Fibroblast of skin of scalp (primary cell): ENCODE data around the gene EVL.

Source experiments
- DNase-seq: peaks from one replicate; pipeline ENCODE4 v3.0.0-alpha.2; 2013

Gene EVL

GRCh38 chr14:100132161-100132902, 67.1 kb downstream of the EVL start:
- DNase-seq: peak; percentile 68

GRCh38 chr14:100132903-100133510, 67.8 kb downstream of the EVL start:
- peak; percentile 58 for DNase-seq

DNA sequence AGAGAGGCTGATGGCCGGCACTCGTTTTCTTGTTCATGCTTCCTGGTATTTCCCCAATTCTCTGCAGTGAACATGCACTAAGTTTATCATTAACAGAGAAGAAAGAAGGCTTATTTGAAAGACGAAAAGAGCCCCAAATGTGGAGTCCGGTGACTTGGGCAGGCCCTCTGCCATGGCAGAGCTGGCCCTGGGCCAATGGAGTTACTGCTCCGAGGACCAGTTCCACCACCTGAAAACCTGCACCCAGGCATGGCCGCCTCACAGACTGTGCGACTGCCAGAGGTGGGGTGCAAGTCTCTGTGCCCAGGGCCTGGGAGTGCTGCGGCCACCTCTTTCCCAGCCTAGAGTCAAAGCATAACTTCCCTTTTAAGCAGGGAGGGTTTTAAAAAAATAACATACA, 69.4 kb downstream of the EVL start:
- DNase-seq: no peak

DNA sequence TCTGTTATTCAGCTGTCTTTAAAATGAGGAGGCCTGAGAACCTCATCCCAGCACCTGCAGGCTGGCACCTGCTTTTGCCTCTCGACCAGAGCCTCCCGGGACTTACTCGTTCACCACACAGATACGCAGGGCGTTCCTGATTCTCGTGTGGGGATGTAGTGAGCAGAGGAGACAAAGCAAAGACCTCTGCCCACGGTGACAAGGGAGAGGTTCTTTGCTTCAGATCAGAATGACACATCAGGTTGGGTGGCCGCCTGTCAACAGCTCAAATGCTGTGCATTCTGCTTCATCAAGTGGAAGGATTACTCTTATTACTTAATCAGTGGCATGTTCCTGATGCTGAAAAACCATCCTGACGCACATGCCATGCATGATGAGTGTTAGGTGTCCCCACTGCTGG, 69.9 kb downstream of the EVL start:
- no peak for DNase-seq

- DNase-seq: no peak
These were observed 70.6 kb downstream of the EVL start for GRCh38 chr14:100135784-100136183.

DNA sequence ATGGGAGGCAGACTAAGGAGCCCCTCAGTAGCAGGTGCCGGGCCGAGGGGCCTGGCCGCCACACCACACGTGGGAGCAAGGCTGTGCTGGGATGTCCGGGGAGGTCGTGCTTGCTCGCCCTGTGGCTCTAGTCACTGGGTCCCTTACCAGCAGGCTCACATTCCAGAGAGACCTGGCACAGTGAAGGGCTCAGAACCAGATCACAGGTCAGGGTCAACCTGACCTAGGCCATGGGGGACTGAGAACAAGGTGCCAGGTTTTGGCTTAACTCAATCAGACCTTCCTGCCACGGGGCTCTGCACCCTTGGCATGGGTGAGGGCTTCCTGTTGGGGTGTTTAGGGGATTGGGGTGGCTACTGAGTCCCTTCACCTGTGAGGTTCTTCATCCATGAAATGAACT, 72.0 kb downstream of the EVL start:
- DNase-seq: no peak

- DNase-seq: no peak
These were observed 73.0 kb downstream of the EVL start for GRCh38 chr14:100138082-100138787.

- no peak for DNase-seq
These were observed 73.7 kb downstream of the EVL start for GRCh38 chr14:100138955-100139354.

GRCh38 chr14:100140452-100141078, 75.3 kb downstream of the EVL start:
- peak; percentile 20 for DNase-seq

DNA sequence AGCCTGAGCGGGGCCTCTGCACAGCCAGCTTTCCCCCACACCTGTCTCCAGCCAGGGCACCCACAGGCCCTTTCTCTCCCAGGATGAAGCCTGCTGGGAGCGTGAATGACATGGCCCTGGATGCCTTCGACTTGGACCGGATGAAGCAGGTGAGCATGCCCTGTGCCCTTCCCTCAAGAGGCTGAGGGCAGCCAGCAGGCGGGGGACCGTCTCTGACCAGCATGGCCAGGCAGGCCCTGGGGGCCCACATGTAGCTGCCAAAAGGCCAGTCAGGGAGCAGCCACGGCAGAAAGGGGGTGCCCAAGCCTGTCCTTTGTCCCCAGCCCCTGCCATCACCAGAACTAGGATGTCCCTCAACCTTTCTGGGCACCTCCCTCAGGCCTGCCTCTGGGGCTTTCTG, 75.9 kb downstream of the EVL start:
- no peak for DNase-seq

DNA sequence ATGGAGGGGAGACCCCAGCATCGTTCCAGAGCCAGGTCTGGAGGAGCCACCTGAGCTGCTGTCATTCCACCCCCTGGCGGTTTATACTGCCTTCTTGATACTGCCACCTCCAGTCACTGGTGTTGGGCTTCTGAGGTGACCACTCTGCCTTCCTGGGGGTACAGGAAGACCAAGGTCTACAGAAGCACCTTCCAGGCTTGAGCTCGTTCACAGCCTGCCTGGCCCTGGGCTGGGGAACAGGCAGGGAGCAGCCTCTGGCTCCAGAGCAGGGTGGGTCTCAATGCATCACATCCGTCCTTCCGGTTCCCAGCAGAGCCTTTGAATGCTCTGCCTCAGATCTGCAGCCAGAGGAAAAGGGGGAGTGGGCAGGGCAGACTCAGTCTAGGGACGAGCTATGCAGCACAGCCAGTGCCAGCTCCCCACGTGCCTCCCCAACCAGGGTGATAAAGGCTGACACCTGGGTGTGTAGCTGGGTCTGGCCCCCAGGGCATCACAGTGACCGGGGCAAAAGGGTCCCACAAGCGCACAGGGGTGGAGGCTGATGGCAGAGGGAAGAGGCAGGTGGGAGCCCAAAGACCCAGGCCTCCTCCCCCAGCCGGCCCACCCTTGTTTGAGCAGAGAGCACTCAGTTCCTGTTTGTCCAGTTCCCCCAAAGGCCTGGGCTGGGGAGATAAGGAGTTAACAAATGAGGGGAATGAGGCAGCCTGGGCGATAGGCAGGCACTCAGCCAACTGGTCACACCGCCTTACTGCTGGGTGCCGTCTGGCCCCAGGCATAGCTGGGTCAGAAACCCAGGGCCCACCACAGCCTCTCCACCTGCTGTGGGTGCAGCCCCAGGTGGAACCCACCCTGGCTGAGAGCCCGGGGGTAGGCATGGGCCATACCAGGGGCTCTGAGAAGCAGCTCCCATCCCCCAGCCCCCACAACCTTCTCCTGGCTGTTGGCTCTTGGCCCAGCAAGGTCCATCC, 77.1 kb downstream of the EVL start:
- DNase-seq: no peak

GRCh38 chr14:100143523-100143922, 78.3 kb downstream of the EVL start:
- no peak for DNase-seq

DNA sequence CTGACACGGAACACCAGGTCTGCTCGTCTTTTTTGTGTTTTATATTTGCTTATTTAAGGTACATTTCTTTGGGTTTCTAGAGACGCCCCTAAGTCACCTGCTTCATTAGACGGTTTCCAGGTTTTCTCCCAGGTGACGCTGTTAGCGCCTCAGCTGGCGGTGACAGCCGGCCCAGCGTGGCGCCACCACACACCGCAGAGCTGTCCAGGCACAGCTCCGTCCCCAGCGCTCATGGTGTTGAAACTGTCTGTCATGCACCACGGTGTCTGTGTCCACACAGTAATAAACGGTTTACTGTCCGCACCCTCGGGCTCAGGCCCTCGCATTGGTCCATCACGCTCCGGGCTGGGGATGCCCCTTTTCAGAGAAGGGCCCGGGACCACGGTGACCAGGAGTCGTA, 78.7 kb downstream of the EVL start:
- DNase-seq: no peak

DNA sequence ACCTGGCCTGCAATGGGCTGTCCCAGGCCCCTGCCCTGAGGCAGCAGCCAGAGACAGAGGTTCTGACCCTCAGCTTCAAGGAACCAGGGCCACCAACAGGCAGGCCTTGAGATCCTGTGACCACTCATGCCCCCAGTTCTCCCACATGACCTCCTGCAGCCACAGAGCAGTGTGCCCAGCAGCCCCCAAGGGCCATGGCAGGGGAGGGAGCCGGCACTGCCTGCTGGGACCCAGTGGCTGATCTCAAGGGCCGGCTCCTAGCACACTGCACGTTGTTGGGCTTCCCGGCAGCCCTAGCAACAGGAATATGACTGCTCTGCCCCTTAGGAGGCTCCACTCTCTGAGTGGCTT, 79.4 kb downstream of the EVL start:
- DNase-seq: no peak

DNA sequence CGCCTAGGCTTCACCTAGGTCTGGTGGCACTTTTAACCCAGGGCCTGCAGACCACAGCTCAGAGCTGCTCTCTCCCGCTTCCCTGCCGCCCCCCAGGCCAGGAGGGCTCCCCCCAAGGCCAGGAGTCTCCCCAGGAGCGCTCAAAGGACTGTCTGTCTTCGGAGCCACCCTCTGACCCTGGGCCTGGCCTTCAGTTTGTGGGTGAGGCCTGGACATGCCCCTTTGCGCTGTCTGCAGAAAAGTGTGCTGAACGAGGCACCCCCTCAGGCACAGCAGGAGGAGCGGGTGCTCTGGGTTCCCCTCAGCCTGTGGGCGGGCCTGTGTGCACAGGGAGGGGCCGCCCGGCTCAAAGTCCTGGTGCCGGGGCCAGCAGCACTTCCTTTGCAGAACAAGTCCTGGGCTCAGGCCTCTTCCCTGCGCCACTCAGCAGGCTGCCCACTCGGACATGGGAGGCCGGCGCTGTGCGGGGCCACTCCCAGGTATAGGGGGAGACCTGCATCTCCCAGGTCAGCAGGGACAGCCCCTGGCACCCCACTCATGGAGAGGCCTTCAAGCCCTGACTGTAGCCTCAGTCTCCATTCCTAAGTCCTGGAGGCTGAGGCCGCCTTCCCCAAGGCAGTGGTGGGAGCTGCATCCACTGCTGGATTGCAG, 79.9 kb downstream of the EVL start:
- DNase-seq: no peak

DNA sequence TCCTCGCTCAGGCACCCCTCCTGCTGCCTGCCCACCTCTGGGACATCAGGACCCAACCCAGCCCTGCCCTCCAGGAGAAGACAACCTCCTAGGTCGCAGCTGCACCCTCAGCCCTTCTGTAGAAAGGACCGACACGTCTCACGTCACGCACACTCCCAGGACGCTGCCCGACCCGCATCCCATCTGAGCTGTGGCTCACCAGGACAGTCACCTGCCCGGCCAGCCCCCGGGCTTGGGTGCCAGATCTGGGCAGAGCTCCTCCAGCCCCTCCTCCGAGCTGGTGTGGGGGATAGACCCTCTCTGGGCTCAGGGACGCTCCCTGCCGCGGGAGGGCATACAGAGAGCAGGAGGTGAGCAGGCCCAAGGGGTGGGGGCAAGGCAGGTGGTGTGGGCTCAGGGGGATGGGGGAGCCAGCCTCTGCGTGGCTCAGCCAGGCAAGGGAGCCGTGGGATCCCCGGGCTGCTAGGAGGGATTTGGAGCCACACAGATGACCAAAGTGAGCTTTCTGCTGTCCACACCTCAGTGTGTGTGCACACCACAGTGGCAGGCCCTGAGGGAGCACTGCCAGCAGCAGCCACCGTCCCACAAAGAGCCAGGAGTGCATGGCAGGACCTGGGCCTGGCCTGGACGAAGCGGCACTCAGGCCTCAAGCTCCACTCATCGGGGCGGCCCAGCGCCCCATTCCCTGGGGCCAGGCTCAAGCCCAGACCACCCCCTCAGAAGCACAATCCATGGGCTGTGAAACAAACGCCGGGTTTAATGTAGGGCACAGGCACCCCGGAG, 80.7 kb downstream of the EVL start:
- no peak for DNase-seq

- DNase-seq: no peak
These were observed 81.4 kb downstream of the EVL start for GRCh38 chr14:100146531-100147091.

- DNase-seq: no peak
These were observed 82.0 kb downstream of the EVL start for GRCh38 chr14:100147181-100147631.

DNA sequence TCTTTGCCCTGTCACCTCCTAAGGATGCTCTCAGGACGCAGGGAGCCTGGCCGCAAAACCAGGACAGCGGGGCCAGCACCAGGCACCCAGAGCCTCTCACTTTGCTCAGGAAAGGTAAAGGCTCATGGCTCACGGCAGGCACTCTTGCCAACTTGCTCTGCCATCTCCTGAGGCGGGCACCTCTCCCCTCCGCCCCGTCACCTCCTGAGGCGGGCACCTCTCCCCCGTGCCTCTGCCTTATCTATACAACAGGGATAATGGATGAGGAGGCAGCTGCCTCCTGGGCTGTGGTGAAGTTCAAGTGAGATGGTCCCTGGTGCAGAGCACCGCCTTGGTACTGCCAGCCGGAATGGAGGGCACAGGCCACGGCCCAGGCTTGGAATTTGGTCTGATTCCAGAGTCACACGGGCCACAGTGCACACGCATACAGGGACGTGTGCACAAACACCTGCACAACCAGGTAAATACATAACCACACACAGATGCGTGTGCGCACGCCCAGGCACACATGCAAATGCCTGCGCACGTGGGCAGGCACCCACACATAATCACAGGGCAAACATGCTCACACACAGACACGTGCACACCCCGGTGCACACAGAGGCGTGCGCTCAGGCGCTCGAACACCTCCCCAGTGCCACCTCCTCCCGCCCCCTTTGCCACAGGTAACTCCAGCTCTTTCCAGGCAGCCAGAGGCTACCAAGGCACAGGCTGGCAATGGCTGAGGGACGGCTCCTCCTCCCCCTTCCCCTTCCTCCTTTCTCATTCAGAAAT, 82.7 kb downstream of the EVL start:
- DNase-seq: no peak
